WTC11 (cell line): ENCODE results near the gene TEX54. TPM values are rescaled to one million over a fixed set of nuclear protein-coding genes. Genes with fewer than 3 reads are reported as not detected.

Experiments
- ATAC-seq: fragments of 200-7000 bp; cut with Tn5 transposase; 2 replicates; pipeline ENCODE4 v1.10.0; 2021; ENCODE audit warnings: mild to moderate bottlenecking, moderate library complexity
- CTCF ChIA-PET: fragments of 300-600 bp; sonication (Branson Sonifier 250); formaldehyde crosslinking; loops from one replicate; lab custom pipeline; 2021; ENCODE audit warnings: antibody characterized with exemption; lab: Charles Lee
- POLR2A ChIA-PET: fragments of 350-600 bp; sonication (Branson Sonifier 250); formaldehyde crosslinking; loops from one replicate; lab custom pipeline; 2021; ENCODE audit warnings: antibody characterized with exemption; lab: Charles Lee
- DNase-seq: peaks from one replicate; pipeline ENCODE4 v3.0.0; 2021; ENCODE audit warnings: low spot score
- H3K27ac Mint-ChIP-seq: 2 replicates; pipeline ENCODE4 v1.8.0; 2021; ENCODE audit warnings: mixed read lengths
- H3K27me3 Mint-ChIP-seq: 2 replicates; pipeline ENCODE4 v1.8.0; 2021; ENCODE audit warnings: low read depth, mild to moderate bottlenecking, moderate library complexity, mixed read lengths
- H3K36me3 Mint-ChIP-seq: 2 replicates; pipeline ENCODE4 v1.8.0; 2021; ENCODE audit warnings: mixed read lengths
- H3K4me1 Mint-ChIP-seq: 2 replicates; pipeline ENCODE4 v1.8.0; 2022; ENCODE audit warnings: mixed read lengths
- H3K4me3 Mint-ChIP-seq: 2 replicates; pipeline ENCODE4 v1.8.0; 2021; ENCODE audit warnings: mild to moderate bottlenecking, moderate library complexity, mixed read lengths
- H3K9me3 Mint-ChIP-seq: 2 replicates; pipeline ENCODE4 v1.8.0; 2021; ENCODE audit warnings: mixed read lengths
- CREM ChIP-seq: sonication (generic); formaldehyde crosslinking; IDR thresholded peaks from 2 replicates; pipeline ENCODE4 v1.8.1; 2022; ENCODE audit warnings: mild to moderate bottlenecking, missing genetic modification reagents, moderate library complexity
- FOXK1 ChIP-seq: sonication (generic); formaldehyde crosslinking; IDR thresholded peaks from 2 replicates; pipeline ENCODE4 v1.8.0; 2022; ENCODE audit warnings: mild to moderate bottlenecking, moderate library complexity, missing genetic modification reagents
- JAZF1 ChIP-seq: fragments of 250-450 bp; sonication (Bioruptor Pico); IDR thresholded peaks from 2 replicates; pipeline ENCODE4 v1.9.0; 2021; ENCODE audit warnings: moderate library complexity, mild to moderate bottlenecking, inconsistent platforms
- MYBL2 ChIP-seq: sonication (generic); formaldehyde crosslinking; IDR thresholded peaks from 2 replicates; pipeline ENCODE4 v1.8.1; 2023; ENCODE audit warnings: mild to moderate bottlenecking, moderate library complexity, missing genetic modification reagents
- TP53 ChIP-seq: sonication (generic); formaldehyde crosslinking; IDR thresholded peaks from 2 replicates; pipeline ENCODE4 v1.8.1; 2023; ENCODE audit warnings: mild to moderate bottlenecking, missing genetic modification reagents
- ZNF671 ChIP-seq: fragments of 250-450 bp; sonication (Bioruptor Pico); IDR thresholded peaks from 2 replicates; pipeline ENCODE4 v1.8.0; 2021; ENCODE audit warnings: mild to moderate bottlenecking
- total RNA-seq: library from RNA; stranded (reverse); gene quantifications from 3 replicates; pipeline ENCODE4 v1.2.3, GENCODE V29; 2021
- TF ChIP-seq, protein P1 (sequence below): sonication (generic); formaldehyde crosslinking; IDR thresholded peaks from 2 replicates; pipeline ENCODE4 v1.8.0; 2022; ENCODE audit warnings: missing genetic modification reagents
- TF ChIP-seq, protein P2 (sequence below): sonication (generic); formaldehyde crosslinking; IDR thresholded peaks from 2 replicates; pipeline ENCODE4 v1.8.1; 2023; ENCODE audit warnings: mild to moderate bottlenecking, missing genetic modification reagents, borderline replicate concordance
- TF ChIP-seq, protein P3 (sequence below): sonication (generic); formaldehyde crosslinking; IDR thresholded peaks from 2 replicates; pipeline ENCODE4 v1.8.1; 2022; ENCODE audit warnings: low read depth, mild to moderate bottlenecking, moderate library complexity, missing genetic modification reagents, borderline replicate concordance
- TF ChIP-seq, protein P4 (sequence below): fragments of 250-450 bp; sonication (Bioruptor Pico); IDR thresholded peaks from 2 replicates; pipeline ENCODE4 v1.8.0; 2021; ENCODE audit warnings: mild to moderate bottlenecking
- TF ChIP-seq, protein P5 (sequence below): fragments of 250-450 bp; sonication (Bioruptor Pico); IDR thresholded peaks from 2 replicates; pipeline ENCODE4 v1.9.0; 2021; ENCODE audit warnings: mild to moderate bottlenecking
- TF ChIP-seq, protein P6 (sequence below): sonication (generic); formaldehyde crosslinking; IDR thresholded peaks from 2 replicates; pipeline ENCODE4 v1.8.0; 2022; ENCODE audit warnings: mild to moderate bottlenecking, missing genetic modification reagents
- TF ChIP-seq, protein P7 (sequence below): fragments of 250-450 bp; sonication (Bioruptor Pico); IDR thresholded peaks from 2 replicates; pipeline ENCODE4 v2.1.2; 2022; ENCODE audit warnings: mild to moderate bottlenecking, moderate library complexity
- TF ChIP-seq, protein P8 (sequence below): sonication (generic); formaldehyde crosslinking; IDR thresholded peaks from 2 replicates; pipeline ENCODE4 v1.8.1; 2022; ENCODE audit warnings: low read depth, missing genetic modification reagents, borderline replicate concordance
- TF ChIP-seq, protein P9 (sequence below): sonication (generic); formaldehyde crosslinking; IDR thresholded peaks from 2 replicates; pipeline ENCODE4 v1.8.1; 2022; ENCODE audit warnings: mild to moderate bottlenecking, moderate library complexity, missing genetic modification reagents

The TEX54 gene
- total RNA-seq, 1 experiment from 2014 or later, result not detected

DNA sequence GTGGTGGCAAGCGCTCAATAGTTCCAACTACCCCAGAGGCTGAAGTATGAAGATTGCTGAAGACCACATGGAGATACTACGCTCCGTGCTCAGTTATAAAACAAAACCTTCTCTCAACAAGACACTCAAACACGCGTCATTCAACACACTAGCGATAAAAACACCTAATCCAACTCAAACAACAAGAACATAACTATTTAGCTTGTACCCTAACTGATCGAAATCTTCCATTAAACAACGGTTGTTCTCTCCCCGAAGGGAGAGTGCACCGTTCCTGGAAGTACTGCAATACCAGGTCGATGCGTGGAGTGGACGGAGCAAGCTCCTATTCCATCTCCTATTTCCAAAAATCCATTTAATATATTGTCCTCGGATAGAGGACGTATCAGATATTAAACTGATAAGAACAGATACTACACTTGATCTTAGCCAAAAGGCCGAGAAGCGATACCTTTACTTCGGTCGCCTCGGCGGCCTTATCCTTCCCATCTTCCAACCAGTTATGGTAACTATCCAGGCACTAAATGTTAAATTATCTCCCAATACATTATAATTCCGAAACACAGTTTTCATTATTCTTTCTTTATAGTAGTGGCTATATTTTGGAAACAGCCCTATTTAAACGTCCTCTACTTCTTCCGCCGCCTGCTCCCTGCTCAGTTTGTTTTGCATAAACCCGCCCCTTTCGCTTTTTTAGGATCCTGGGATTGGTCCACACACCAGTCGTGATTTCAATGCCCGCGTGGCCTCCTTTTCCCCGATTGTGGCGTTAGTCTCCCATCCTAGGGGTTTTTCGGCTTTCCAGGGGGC is 8.9 kb upstream of the TEX54 start:
- ChIA-PET CTCF (interaction anchor here (0.9 to 3.4 kb wide), 8 partner anchors 9 to 134 kb away, joined by 3 to 29 read pairs (median 4); partner anchors contain the start of genes BSCL2, GNG3, STX5 and TEX54), POLR2A (interaction anchor here (0.6 to 3.4 kb wide), 31 partner anchors 9 to 1035 kb away, joined by 3 to 83 read pairs (median 5); partner anchors contain the start of genes C11orf98, CSKMT, EEF1G and HNRNPUL2)
- no peak overlapping the region for H3K27ac Mint-ChIP-seq
- ATAC-seq, result peak; percentile 77
- peaks cover 4% of the 10 kb centered on the region; the same call in 1 of the 2 replicates for H3K9me3 Mint-ChIP-seq
- no peaks in the 10 kb centered on the region for H3K27me3 Mint-ChIP-seq
- H3K36me3 Mint-ChIP-seq, result peaks cover 18% of the 10 kb centered on the region
- peak; percentile 87 for DNase-seq
- peaks cover 15% of the 10 kb centered on the region for H3K4me1 Mint-ChIP-seq
- no peak overlapping the region for H3K4me3 Mint-ChIP-seq
- TF ChIP-seq, protein P1, sequence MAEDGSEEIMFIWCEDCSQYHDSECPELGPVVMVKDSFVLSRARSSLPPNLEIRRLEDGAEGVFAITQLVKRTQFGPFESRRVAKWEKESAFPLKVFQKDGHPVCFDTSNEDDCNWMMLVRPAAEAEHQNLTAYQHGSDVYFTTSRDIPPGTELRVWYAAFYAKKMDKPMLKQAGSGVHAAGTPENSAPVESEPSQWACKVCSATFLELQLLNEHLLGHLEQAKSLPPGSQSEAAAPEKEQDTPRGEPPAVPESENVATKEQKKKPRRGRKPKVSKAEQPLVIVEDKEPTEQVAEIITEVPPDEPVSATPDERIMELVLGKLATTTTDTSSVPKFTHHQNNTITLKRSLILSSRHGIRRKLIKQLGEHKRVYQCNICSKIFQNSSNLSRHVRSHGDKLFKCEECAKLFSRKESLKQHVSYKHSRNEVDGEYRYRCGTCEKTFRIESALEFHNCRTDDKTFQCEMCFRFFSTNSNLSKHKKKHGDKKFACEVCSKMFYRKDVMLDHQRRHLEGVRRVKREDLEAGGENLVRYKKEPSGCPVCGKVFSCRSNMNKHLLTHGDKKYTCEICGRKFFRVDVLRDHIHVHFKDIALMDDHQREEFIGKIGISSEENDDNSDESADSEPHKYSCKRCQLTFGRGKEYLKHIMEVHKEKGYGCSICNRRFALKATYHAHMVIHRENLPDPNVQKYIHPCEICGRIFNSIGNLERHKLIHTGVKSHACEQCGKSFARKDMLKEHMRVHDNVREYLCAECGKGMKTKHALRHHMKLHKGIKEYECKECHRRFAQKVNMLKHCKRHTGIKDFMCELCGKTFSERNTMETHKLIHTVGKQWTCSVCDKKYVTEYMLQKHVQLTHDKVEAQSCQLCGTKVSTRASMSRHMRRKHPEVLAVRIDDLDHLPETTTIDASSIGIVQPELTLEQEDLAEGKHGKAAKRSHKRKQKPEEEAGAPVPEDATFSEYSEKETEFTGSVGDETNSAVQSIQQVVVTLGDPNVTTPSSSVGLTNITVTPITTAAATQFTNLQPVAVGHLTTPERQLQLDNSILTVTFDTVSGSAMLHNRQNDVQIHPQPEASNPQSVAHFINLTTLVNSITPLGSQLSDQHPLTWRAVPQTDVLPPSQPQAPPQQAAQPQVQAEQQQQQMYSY (CRISPR knock-in tag), result no peak; the same call in 1 of the 2 replicates
- TF ChIP-seq, protein P2, sequence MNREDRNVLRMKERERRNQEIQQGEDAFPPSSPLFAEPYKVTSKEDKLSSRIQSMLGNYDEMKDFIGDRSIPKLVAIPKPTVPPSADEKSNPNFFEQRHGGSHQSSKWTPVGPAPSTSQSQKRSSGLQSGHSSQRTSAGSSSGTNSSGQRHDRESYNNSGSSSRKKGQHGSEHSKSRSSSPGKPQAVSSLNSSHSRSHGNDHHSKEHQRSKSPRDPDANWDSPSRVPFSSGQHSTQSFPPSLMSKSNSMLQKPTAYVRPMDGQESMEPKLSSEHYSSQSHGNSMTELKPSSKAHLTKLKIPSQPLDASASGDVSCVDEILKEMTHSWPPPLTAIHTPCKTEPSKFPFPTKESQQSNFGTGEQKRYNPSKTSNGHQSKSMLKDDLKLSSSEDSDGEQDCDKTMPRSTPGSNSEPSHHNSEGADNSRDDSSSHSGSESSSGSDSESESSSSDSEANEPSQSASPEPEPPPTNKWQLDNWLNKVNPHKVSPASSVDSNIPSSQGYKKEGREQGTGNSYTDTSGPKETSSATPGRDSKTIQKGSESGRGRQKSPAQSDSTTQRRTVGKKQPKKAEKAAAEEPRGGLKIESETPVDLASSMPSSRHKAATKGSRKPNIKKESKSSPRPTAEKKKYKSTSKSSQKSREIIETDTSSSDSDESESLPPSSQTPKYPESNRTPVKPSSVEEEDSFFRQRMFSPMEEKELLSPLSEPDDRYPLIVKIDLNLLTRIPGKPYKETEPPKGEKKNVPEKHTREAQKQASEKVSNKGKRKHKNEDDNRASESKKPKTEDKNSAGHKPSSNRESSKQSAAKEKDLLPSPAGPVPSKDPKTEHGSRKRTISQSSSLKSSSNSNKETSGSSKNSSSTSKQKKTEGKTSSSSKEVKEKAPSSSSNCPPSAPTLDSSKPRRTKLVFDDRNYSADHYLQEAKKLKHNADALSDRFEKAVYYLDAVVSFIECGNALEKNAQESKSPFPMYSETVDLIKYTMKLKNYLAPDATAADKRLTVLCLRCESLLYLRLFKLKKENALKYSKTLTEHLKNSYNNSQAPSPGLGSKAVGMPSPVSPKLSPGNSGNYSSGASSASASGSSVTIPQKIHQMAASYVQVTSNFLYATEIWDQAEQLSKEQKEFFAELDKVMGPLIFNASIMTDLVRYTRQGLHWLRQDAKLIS (CRISPR knock-in tag), result peak; percentile 96
- TF ChIP-seq, protein P3, sequence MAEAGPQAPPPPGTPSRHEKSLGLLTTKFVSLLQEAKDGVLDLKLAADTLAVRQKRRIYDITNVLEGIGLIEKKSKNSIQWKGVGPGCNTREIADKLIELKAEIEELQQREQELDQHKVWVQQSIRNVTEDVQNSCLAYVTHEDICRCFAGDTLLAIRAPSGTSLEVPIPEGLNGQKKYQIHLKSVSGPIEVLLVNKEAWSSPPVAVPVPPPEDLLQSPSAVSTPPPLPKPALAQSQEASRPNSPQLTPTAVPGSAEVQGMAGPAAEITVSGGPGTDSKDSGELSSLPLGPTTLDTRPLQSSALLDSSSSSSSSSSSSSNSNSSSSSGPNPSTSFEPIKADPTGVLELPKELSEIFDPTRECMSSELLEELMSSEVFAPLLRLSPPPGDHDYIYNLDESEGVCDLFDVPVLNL (CRISPR knock-in tag), result peak; percentile 85; the same call in 1 of the 2 replicates
- TF ChIP-seq, protein P4, sequence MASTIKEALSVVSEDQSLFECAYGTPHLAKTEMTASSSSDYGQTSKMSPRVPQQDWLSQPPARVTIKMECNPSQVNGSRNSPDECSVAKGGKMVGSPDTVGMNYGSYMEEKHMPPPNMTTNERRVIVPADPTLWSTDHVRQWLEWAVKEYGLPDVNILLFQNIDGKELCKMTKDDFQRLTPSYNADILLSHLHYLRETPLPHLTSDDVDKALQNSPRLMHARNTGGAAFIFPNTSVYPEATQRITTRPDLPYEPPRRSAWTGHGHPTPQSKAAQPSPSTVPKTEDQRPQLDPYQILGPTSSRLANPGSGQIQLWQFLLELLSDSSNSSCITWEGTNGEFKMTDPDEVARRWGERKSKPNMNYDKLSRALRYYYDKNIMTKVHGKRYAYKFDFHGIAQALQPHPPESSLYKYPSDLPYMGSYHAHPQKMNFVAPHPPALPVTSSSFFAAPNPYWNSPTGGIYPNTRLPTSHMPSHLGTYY (CRISPR knock-in tag), result peak; percentile 100
- TF ChIP-seq FOXK1 (CRISPR knock-in tag) (peak; percentile 90), TP53 (CRISPR knock-in tag) (peak; percentile 77; the same call in 1 of the 2 replicates), JAZF1 (peak; percentile 99), CREM (CRISPR knock-in tag) (peak; percentile 83), ZNF671 (CRISPR knock-in tag) (peak; percentile 100), MYBL2 (CRISPR knock-in tag) (peak; percentile 76)
- TF ChIP-seq, protein P5, sequence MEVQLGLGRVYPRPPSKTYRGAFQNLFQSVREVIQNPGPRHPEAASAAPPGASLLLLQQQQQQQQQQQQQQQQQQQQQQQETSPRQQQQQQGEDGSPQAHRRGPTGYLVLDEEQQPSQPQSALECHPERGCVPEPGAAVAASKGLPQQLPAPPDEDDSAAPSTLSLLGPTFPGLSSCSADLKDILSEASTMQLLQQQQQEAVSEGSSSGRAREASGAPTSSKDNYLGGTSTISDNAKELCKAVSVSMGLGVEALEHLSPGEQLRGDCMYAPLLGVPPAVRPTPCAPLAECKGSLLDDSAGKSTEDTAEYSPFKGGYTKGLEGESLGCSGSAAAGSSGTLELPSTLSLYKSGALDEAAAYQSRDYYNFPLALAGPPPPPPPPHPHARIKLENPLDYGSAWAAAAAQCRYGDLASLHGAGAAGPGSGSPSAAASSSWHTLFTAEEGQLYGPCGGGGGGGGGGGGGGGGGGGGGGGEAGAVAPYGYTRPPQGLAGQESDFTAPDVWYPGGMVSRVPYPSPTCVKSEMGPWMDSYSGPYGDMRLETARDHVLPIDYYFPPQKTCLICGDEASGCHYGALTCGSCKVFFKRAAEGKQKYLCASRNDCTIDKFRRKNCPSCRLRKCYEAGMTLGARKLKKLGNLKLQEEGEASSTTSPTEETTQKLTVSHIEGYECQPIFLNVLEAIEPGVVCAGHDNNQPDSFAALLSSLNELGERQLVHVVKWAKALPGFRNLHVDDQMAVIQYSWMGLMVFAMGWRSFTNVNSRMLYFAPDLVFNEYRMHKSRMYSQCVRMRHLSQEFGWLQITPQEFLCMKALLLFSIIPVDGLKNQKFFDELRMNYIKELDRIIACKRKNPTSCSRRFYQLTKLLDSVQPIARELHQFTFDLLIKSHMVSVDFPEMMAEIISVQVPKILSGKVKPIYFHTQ, result peak; percentile 100
- TF ChIP-seq, protein P6, sequence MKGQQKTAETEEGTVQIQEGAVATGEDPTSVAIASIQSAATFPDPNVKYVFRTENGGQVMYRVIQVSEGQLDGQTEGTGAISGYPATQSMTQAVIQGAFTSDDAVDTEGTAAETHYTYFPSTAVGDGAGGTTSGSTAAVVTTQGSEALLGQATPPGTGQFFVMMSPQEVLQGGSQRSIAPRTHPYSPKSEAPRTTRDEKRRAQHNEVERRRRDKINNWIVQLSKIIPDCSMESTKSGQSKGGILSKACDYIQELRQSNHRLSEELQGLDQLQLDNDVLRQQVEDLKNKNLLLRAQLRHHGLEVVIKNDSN, result peak; percentile 79
- TF ChIP-seq, protein P7, sequence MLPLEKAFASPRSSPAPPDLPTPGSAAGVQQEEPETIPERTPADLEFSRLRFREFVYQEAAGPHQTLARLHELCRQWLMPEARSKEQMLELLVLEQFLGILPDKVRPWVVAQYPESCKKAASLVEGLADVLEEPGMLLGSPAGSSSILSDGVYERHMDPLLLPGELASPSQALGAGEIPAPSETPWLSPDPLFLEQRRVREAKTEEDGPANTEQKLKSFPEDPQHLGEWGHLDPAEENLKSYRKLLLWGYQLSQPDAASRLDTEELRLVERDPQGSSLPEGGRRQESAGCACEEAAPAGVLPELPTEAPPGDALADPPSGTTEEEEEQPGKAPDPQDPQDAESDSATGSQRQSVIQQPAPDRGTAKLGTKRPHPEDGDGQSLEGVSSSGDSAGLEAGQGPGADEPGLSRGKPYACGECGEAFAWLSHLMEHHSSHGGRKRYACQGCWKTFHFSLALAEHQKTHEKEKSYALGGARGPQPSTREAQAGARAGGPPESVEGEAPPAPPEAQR, result 0 out of 2 replicates have a peak, but pooled peaks have one; percentile 27
- TF ChIP-seq, protein P8, sequence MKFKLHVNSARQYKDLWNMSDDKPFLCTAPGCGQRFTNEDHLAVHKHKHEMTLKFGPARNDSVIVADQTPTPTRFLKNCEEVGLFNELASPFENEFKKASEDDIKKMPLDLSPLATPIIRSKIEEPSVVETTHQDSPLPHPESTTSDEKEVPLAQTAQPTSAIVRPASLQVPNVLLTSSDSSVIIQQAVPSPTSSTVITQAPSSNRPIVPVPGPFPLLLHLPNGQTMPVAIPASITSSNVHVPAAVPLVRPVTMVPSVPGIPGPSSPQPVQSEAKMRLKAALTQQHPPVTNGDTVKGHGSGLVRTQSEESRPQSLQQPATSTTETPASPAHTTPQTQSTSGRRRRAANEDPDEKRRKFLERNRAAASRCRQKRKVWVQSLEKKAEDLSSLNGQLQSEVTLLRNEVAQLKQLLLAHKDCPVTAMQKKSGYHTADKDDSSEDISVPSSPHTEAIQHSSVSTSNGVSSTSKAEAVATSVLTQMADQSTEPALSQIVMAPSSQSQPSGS, result peak; percentile 62; the same call in 1 of the 2 replicates
- TF ChIP-seq, protein P9, sequence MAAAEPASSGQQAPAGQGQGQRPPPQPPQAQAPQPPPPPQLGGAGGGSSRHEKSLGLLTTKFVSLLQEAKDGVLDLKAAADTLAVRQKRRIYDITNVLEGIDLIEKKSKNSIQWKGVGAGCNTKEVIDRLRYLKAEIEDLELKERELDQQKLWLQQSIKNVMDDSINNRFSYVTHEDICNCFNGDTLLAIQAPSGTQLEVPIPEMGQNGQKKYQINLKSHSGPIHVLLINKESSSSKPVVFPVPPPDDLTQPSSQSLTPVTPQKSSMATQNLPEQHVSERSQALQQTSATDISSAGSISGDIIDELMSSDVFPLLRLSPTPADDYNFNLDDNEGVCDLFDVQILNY, result peak; percentile 93; the same call in 1 of the 2 replicates
